ENCODE data around the gene DCBLD2. TPM values are rescaled to one million over a fixed set of nuclear protein-coding genes. Genes with fewer than 3 reads are reported as not detected.
A peak's percentile ranks its signal among the peaks of the same experiment; 100 is the strongest.

Gene DCBLD2
- total RNA-seq, 2 experiments from 2014 or later: 2.0 to 2.1 TPM

- H3K9me3 Mint-ChIP-seq: no peaks in the 10 kb centered on the region
- H3K4me3 Mint-ChIP-seq: no peak overlapping the region
- H3K27ac Mint-ChIP-seq: no peak overlapping the region
- no peaks in the 10 kb centered on the region for H3K36me3 Mint-ChIP-seq
- peaks cover 22% of the 10 kb centered on the region for H3K4me1 Mint-ChIP-seq
- DNase-seq: no peak
- peaks cover 22% of the 10 kb centered on the region for H3K27me3 Mint-ChIP-seq
These were observed 122.6 kb downstream of the DCBLD2 start for GRCh38 chr3:98778852-98779413.

DNA sequence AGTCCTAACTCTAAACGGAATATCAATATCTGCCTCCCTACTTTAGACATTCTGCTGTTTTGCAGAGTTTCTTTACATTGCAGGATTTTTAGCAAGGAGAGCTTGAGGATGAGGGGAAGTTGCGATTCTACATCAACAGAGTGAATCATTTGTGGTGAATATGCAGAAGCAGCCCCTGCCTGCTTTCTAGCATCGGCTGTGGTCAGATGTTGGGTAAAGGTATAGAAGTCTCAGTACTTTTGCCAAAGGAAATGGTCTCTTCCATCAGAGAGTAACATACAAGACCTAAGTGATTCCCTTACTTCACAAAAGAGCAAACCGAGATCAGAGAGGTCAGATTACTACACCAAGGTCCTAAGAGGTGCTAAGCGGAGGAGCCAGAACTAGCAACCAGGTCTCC lies 123.1 kb downstream of the DCBLD2 start:
- no peaks in the 10 kb centered on the region for H3K36me3 Mint-ChIP-seq
- no peak for DNase-seq
- no peak overlapping the region for H3K27ac Mint-ChIP-seq
- H3K4me3 Mint-ChIP-seq: no peak overlapping the region
- H3K4me1 Mint-ChIP-seq: peaks cover 21% of the 10 kb centered on the region
- H3K9me3 Mint-ChIP-seq: no peaks in the 10 kb centered on the region
- peaks cover 22% of the 10 kb centered on the region for H3K27me3 Mint-ChIP-seq

DNA sequence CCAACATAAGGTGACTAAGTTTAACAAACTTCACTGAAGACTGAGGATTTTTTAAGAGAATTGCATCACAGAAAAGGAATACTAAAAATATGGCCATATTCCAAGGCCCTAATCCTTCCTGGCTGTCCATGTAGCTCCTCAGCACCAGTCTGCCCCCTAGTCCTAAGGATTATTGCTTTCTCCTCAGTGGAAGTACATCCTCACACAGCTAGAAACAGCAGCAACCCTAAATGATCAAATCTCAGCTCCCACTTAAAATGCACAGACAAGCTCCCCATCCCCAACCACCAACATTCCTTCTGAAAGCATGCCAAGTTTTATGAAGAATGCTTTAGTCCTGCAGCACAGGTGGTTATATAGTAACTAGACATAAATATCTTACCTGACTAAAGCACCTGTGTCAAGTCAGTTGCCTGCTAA lies 123.7 kb downstream of the DCBLD2 start:
- no peak for DNase-seq
- H3K9me3 Mint-ChIP-seq: no peaks in the 10 kb centered on the region
- peaks cover 19% of the 10 kb centered on the region for H3K4me1 Mint-ChIP-seq
- H3K4me3 Mint-ChIP-seq: no peak overlapping the region
- H3K27ac Mint-ChIP-seq: no peak overlapping the region
- no peaks in the 10 kb centered on the region for H3K36me3 Mint-ChIP-seq
- H3K27me3 Mint-ChIP-seq: peaks cover 19% of the 10 kb centered on the region

DNA sequence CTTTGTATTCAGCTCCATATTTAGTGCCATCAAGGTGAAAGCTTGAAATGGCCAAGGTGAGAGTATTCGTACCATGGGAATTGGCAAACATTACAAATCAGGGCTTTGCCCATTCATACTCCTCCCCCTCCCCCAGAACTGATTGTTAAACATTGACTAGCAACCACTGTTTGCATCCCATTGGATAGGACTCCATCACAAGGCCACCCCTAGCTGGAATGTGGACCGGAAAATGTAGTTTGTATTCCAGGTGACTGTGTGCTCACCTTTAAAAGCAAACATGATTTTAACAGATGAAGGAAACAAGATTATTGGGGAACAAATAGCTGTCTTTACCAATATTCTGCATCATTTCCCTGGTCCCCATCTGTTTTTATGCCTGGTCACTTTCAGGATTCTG lies 124.2 kb downstream of the DCBLD2 start:
- Mint-ChIP-seq H3K4me3 (no peak overlapping the region), H3K9me3 (no peaks in the 10 kb centered on the region), H3K36me3 (no peaks in the 10 kb centered on the region)

GRCh38 chr3:98776140-98776493 lies 125.4 kb downstream of the DCBLD2 start:
- Mint-ChIP-seq H3K36me3 (no peaks in the 10 kb centered on the region), H3K4me3 (no peak overlapping the region), H3K27ac (no peak overlapping the region), H3K4me1 (peaks cover 19% of the 10 kb centered on the region), H3K9me3 (no peaks in the 10 kb centered on the region), H3K27me3 (peaks cover 19% of the 10 kb centered on the region)
- DNase-seq: no peak

More for the DNA sequence above, 124.2 kb downstream of the DCBLD2 start:
- no peak for DNase-seq
- H3K27me3 Mint-ChIP-seq: peaks cover 19% of the 10 kb centered on the region
- H3K4me1 Mint-ChIP-seq: peaks cover 19% of the 10 kb centered on the region
- H3K27ac Mint-ChIP-seq: no peak overlapping the region

DNA sequence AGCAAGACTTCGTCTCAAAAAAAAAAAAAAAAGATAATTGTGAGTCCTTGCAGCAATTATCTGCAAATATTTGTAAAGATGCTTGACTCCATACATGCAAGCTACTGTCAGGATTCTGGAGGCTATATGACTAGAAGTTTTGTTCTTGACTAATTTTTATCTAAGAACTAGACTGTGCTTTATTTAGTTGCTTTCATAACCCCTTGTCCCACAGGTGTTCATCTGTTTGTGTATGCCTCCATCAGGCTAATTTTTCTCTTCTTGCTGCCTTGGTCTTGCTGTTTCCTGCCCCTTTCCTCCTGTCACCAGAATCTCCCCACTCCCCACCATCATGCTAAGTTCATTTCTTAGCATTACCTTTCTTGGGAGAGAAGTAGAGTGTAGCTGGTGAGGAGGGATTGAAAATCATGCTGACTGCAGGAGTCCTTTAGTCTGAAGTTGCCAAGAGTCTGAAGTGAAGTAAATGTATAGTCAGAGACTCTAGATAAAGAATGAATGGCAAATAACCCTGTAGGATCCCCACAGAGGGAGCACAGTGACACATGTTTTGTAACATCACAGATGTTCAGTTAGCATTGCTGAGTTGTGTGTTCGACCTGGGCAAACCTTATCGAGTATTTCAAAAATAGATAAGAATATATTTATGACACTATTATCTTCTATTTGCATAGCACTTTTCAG lies 125.9 kb downstream of the DCBLD2 start:
- Mint-ChIP-seq H3K36me3 (no peaks in the 10 kb centered on the region), H3K27me3 (peaks cover 21% of the 10 kb centered on the region), H3K9me3 (no peaks in the 10 kb centered on the region), H3K4me1 (peaks cover 19% of the 10 kb centered on the region), H3K4me3 (no peak overlapping the region), H3K27ac (no peak overlapping the region)
- DNase-seq: no peak

DNA sequence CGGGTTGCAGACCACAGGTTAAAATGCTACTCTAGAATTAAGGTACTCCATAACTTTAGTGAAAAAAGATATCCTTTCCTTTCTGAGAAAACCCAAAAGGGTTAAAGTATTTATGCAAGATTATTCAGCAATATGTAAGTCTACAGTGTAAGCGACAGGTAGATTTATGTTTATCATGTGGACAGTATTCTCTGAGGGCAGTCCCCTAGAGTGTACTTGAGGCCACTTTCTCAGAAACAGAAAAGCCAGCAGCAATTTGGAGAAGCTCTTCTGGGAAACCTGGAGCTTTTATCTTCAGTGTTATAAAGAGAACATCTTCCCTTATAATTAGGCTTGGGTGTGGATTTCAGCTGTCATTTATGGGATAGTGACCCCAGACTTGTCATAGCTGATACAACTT lies 129.5 kb downstream of the DCBLD2 start:
- Mint-ChIP-seq H3K9me3 (no peaks in the 10 kb centered on the region), H3K4me3 (no peak overlapping the region), H3K36me3 (no peaks in the 10 kb centered on the region)

DNA sequence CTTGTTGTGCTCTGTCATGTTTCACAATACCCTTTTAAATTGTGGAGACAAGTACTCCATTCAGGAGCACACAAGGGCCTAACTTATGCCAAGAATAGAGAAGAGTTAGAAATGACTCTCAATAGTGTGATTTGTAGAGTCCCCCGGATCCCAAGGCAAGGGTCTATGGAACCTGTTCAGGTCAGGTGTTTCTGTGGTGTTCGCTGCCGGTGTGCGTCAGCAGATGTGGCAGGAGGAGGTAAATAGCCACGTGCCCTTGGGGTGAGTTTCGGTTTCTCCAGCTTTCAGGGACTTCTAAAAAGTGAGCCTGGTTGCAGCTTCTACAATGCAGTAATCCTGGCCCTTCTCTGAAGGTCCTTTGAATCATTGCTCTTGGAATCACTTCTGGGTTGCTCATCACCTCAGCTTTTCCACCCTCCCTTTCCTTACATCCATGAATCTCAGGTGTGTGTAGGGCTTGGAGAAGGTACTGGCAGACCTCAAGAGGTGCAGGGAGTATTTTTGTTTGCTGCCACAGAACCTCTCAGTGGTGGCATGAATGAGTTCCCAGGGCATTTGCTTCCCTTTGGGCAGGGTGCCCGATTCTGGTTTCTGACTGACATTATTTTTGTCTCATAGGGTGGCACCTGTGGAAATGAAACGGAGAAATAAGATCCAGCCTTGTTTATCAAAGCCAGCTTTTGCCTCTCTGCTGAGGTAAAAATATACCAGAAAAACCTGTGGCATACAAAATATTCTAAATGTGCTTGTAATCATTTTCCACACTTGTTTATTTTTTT lies 131.0 kb downstream of the DCBLD2 start:
- peak overlapping the region; percentile 42 for H3K27ac Mint-ChIP-seq
- DNase-seq: peak; percentile 23

More for the DNA sequence above, 129.5 kb downstream of the DCBLD2 start:
- DNase-seq: no peak
- Mint-ChIP-seq H3K27ac (no peak overlapping the region), H3K4me1 (peaks cover 7% of the 10 kb centered on the region), H3K27me3 (peaks cover 10% of the 10 kb centered on the region)

GRCh38 chr3:98769448-98769847 lies 132.0 kb downstream of the DCBLD2 start:
- H3K36me3 Mint-ChIP-seq: no peaks in the 10 kb centered on the region
- H3K4me1 Mint-ChIP-seq: peaks cover 7% of the 10 kb centered on the region
- H3K27ac Mint-ChIP-seq: no peak overlapping the region
- peaks cover 10% of the 10 kb centered on the region for H3K27me3 Mint-ChIP-seq
- DNase-seq: no peak
- no peaks in the 10 kb centered on the region for H3K9me3 Mint-ChIP-seq
- no peak overlapping the region for H3K4me3 Mint-ChIP-seq

More for the DNA sequence above, 131.0 kb downstream of the DCBLD2 start:
- Mint-ChIP-seq H3K9me3 (no peaks in the 10 kb centered on the region), H3K36me3 (no peaks in the 10 kb centered on the region), H3K4me3 (no peak overlapping the region), H3K27me3 (peaks cover 10% of the 10 kb centered on the region), H3K4me1 (peaks cover 7% of the 10 kb centered on the region)

DNA sequence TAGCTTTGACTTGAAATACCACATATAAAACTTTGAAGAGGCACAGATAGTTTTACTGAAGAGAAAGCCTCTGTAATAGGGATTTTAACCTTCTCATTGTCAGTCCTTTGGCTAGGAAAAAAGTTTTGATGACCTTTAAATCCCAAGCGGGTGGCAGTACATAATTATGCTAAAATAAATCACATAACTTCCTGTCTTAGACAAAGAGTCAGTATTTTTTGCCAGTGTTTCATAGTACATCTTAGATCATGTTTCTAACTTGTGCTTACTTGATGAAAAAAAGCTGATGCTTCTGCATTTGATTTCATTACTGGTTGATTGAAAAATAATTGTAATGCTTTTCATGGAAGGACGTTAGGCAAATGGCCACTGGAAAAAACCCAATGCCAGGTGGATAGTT lies 132.5 kb downstream of the DCBLD2 start:
- Mint-ChIP-seq H3K9me3 (no peaks in the 10 kb centered on the region), H3K4me1 (peaks cover 7% of the 10 kb centered on the region), H3K4me3 (no peak overlapping the region), H3K27ac (no peak overlapping the region), H3K27me3 (peaks cover 10% of the 10 kb centered on the region), H3K36me3 (no peaks in the 10 kb centered on the region)
- no peak for DNase-seq

- no peaks in the 10 kb centered on the region for H3K36me3 Mint-ChIP-seq
- no peaks in the 10 kb centered on the region for H3K9me3 Mint-ChIP-seq
- peaks cover 7% of the 10 kb centered on the region for H3K4me1 Mint-ChIP-seq
- DNase-seq: no peak
- no peak overlapping the region for H3K4me3 Mint-ChIP-seq
- H3K27ac Mint-ChIP-seq: no peak overlapping the region
- H3K27me3 Mint-ChIP-seq: peaks cover 19% of the 10 kb centered on the region
These were observed 134.6 kb downstream of the DCBLD2 start for GRCh38 chr3:98766924-98767323.

DNA sequence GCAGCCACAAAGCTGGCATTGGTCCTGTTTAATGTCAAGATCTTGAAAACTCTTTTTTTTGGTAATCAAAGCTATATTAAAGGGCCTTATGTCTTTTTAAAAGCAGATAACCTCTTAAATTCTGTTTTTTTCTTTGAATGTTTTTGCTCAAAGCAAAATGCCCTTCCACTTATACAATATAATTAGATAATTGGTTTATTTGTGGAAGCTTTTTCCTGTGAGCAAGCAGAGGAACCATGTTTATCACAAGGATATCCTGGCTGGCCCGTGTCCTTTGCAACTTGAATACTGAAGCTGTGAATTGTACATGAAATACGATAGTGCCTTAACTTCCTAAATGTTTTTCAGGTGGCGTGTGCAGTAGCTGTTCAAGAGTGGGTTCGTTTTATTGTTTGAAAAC lies 135.8 kb downstream of the DCBLD2 start:
- Mint-ChIP-seq H3K27ac (no peak overlapping the region), H3K4me1 (peaks cover 7% of the 10 kb centered on the region), H3K27me3 (peaks cover 18% of the 10 kb centered on the region), H3K36me3 (no peaks in the 10 kb centered on the region), H3K4me3 (no peak overlapping the region), H3K9me3 (no peaks in the 10 kb centered on the region)
- DNase-seq: no peak

DNA sequence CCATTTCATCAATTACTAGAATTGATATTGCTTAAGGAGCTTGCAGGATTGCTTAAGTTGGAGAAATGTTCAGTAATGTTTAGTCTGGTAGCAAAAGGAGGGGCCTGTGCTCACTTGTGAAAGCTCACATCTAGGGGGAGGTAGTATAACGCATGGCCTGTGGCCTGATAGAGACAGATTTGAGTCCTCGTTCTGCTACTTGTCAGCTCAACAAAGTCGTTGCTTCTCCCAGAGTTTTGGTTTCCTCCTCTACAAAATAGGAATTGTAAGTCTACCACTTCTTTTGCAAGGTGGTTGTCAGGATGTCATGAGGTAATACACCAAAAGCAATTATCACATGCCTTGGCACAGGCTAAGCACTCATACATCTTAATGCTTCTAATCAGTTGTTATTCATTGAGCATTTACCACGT lies 137.0 kb downstream of the DCBLD2 start:
- Mint-ChIP-seq H3K27me3 (peaks cover 9% of the 10 kb centered on the region), H3K4me3 (no peak overlapping the region), H3K4me1 (no peaks in the 10 kb centered on the region), H3K27ac (no peak overlapping the region), H3K36me3 (no peaks in the 10 kb centered on the region), H3K9me3 (no peaks in the 10 kb centered on the region)
- no peak for DNase-seq

- DNase-seq: no peak
- Mint-ChIP-seq H3K4me1 (no peaks in the 10 kb centered on the region), H3K27me3 (peaks cover 9% of the 10 kb centered on the region), H3K27ac (no peak overlapping the region), H3K9me3 (no peaks in the 10 kb centered on the region), H3K4me3 (no peak overlapping the region), H3K36me3 (no peaks in the 10 kb centered on the region)
These were observed 137.6 kb downstream of the DCBLD2 start for GRCh38 chr3:98763819-98764418.

GRCh38 chr3:98763076-98763475 lies 138.4 kb downstream of the DCBLD2 start, which contains the start of gene ST3GAL6:
TSS of gene ST3GAL6 (plus strand) at chr3:98763340. CDS start at chr3:98768441, 5,101 bp downstream.
- Mint-ChIP-seq H3K27me3 (peaks cover 9% of the 10 kb centered on the region), H3K9me3 (no peaks in the 10 kb centered on the region), H3K4me1 (no peaks in the 10 kb centered on the region), H3K4me3 (no peak within 1 kb of the TSS), H3K36me3 (no peaks in the 10 kb centered on the region), H3K27ac (no peak within 1 kb of the TSS)
- no peak for DNase-seq
